Suprapubic skin (tissue), 4 donors: Measurements from ENCODE around the gene BGN.

Experiments
- CTCF ChIP-seq, 2 donors: fragments of 200-600 bp in 1 of 2; fragments of 450-650 bp in 1 of 2; sonication (generic) in 1 of 2; IDR thresholded peaks; one replicate each; pipeline ENCODE4 v1.5.1; 2016 to 2019; ENCODE audit warnings: antibody characterized with exemption in 2 of 2, mild to moderate bottlenecking in 1 of 2, moderate library complexity in 1 of 2
- EP300 ChIP-seq: sonication (generic); formaldehyde crosslinking; IDR thresholded peaks from one replicate; pipeline ENCODE4 v1.6.1; 2017; ENCODE audit warnings: antibody characterized with exemption
- POLR2AphosphoS5 ChIP-seq, 3 donors: sonication (generic); formaldehyde crosslinking; IDR thresholded peaks; one replicate each; pipeline ENCODE4 v1.6.1; 2017; ENCODE audit warnings: antibody characterized with exemption in 3 of 3

DNA sequence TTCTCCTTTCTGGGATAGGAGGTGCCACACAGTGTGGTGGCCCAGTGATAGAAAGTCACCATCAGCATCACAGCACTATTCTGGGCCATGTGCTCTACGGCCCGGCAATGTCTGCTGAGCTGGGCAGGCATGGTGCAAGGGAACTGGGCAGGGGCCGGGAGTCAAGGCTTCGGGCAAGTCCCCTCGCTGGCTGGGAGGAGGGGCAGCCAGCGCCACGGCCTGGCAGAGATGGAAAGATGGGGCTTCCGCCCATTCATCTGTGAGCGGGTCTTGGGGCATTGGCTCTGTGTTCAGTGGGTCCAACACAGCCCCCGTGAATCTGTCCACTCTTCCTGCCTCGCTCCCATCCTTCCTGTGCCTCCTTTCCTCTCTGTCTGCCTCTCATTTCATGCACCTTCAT is 15.6 kb downstream of the BGN start:
- TF ChIP-seq POLR2AphosphoS5 (IDR thresholded peaks at IDR 0.05): no peak
- no peak for TF ChIP-seq EP300
- no peak for TF ChIP-seq CTCF (IDR thresholded peaks at IDR 0.05)
